Left renal cortex interstitium (tissue), 4 donors: ENCODE measurements around the gene MAMSTR. TPM values are rescaled to one million over a fixed set of nuclear protein-coding genes. Genes with fewer than 3 reads are reported as not detected.
"Not testable (repeated sequence)": the region's sequence is repeated elsewhere in the genome, so short reads cannot be mapped to it uniquely, and the experiment has no call there.

Experiments used
- DNase-seq, 4 donors: peaks; one replicate each; pipeline ENCODE4 v3.0.0-alpha.2; 2013; ENCODE audit warnings: low read depth in 4 of 4, low spot score in 2 of 4, missing footprints in 1 of 4
- polyA plus RNA-seq, 4 donors: library from polyadenylated mRNA; unstranded; fragments of 120-200 nt; gene quantifications; one replicate each; pipeline ENCODE4 v1.2.1, GENCODE V29; 2013; ENCODE audit not compliant: insufficient read length in 4 of 4

The MAMSTR gene
- polyA plus RNA-seq, 4 donors: 5.0 to 9.6 (median 6.7) TPM

GRCh38 chr19:48722196-48722708 lies 2.7 kb upstream of the MAMSTR start:
- DNase-seq: no peak

GRCh38 chr19:48720613-48721296 lies 1.2 kb upstream of the MAMSTR start:
- peak; percentile 99 to 100 (median 99) for DNase-seq

GRCh38 chr19:48720251-48720612 lies 707 bp upstream of the MAMSTR start:
- no peak for DNase-seq

- DNase-seq: no peak
Observed at GRCh38 chr19:48718711-48719231, 754 bp downstream of the MAMSTR start.

GRCh38 chr19:48718106-48718505 lies 1.4 kb downstream of the MAMSTR start:
- not testable (repeated sequence) for DNase-seq

GRCh38 chr19:48716562-48717291 lies 2.8 kb downstream of the MAMSTR start:
- DNase-seq: no peak

- no peak for DNase-seq
Observed at GRCh38 chr19:48715681-48716171, 3.8 kb downstream of the MAMSTR start.

- DNase-seq: no peak
Observed at GRCh38 chr19:48714759-48715675, 4.5 kb downstream of the MAMSTR start.

- DNase-seq: peak; percentile 97 to 99 (median 99)
Observed at GRCh38 chr19:48713864-48714755, 5.4 kb downstream of the MAMSTR start.

- DNase-seq: no peak
Observed at GRCh38 chr19:48713041-48713863, 6.3 kb downstream of the MAMSTR start.

GRCh38 chr19:48711106-48711662 lies 8.3 kb downstream of the MAMSTR start:
- no peak for DNase-seq

- no peak for DNase-seq
Observed at GRCh38 chr19:48708471-48708870, 11.1 kb downstream of the MAMSTR start.

GRCh38 chr19:48705431-48705830 lies 14.1 kb downstream of the MAMSTR start:
- DNase-seq: no peak

GRCh38 chr19:48703316-48703715 lies 16.2 kb downstream of the MAMSTR start:
- no peak for DNase-seq

- no peak for DNase-seq
Observed at GRCh38 chr19:48702701-48703100, 16.8 kb downstream of the MAMSTR start.

GRCh38 chr19:48698046-48698445 lies 21.5 kb downstream of the MAMSTR start:
- DNase-seq: no peak

- no peak for DNase-seq
Observed at GRCh38 chr19:48696353-48697010, 23.0 kb downstream of the MAMSTR start.
